ENCODE data around the gene HYAL3. TPM values are rescaled to one million over a fixed set of nuclear protein-coding genes. Genes with fewer than 3 reads are reported as not detected.
"Not testable (repeated sequence)": the region's sequence is repeated elsewhere in the genome, so short reads cannot be mapped to it uniquely, and the experiment has no call there.

Gene HYAL3
- total RNA-seq, 1 experiment from 2014 or later: 13.0 TPM

DNA sequence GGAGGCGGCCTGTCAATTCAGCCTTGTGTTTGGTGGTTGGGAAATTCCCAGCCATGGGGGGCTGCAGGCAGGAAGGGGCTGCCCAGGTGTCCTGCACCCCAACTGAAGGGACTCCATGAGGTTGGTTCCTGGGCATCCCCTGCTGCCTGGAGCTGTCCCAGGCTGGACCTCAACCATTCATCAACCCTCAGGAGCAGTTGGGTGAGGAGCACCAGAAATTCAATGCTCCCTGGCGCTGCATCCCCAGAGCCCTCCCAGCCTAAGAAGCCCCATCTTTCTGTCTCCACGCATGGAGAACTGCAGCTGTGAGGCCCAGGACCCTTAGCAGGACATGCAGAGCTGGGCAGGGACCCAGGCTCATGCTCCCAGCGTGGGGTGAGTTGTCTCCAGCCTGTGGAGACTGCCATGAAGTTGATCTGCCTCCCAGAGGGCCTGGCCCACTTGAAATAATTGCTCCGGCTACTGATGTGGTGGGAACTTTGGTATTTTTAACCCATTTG, 38.2 kb downstream of the HYAL3 start:
- no peak for DNase-seq (ENCODE audit: extremely low read depth, low read depth)

GRCh38 chr3:50260027-50260941, 38.9 kb downstream of the HYAL3 start:
- peak; percentile 80 for DNase-seq (ENCODE audit: extremely low read depth, low read depth)

DNA sequence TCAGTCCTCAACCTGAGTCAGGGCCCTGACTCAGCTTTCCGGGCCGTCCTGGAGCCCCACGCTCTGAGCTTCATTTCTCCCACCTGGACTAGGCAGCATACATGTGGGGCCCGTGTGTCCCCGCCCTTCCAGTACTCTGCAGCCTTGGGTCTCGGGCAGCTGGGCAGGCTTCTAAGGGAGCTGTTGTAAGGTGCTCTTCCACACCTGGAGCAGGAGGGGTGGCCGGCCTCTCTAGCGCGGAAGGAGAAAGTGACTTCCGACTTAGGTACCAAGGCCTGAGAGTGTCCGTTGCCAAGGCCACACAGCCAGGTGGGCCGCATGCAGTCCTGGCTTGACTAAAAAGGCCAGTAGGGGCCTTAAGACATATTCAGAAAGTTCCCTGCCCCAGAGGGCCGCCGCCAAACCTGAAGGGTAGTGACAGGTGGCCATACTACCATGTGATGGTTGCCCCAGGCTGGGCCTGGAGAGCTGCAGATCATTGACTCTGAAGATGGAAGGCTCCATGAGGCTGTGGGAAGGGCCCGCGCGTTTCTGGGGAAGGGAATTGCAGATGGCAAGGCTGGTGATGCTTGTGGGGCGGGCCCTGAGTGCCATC, 39.7 kb downstream of the HYAL3 start:
- no peak for DNase-seq (ENCODE audit: extremely low read depth, low read depth)

DNA sequence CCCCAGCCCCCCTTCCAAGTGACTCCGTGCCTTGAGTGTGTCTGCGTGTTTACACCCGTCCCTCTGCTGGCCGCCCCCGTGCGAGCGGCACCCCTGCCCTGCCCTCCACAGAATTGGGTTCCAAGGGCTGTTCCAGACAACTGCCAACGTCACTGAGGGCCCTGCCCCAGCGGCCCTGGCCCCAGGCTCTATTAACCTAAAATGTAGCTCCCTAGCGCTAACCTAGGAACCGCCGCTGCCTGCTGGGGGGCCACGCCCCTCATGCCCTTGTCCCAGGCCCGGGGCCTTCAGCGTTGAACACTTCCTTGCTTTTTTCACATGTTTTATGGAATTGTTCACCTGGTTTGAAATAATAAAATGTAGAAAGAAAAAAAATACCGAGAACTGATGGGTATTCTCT, 40.2 kb downstream of the HYAL3 start:
- DNase-seq (ENCODE audit: extremely low read depth, low read depth): no peak

- no peak for DNase-seq (ENCODE audit: extremely low read depth, low read depth)
These were observed 41.0 kb downstream of the HYAL3 start for GRCh38 chr3:50258029-50258680.

- no peak for DNase-seq (ENCODE audit: extremely low read depth, low read depth)
These were observed 42.0 kb downstream of the HYAL3 start for GRCh38 chr3:50256978-50257890.

GRCh38 chr3:50255251-50255615, 44.0 kb downstream of the HYAL3 start:
- DNase-seq (ENCODE audit: extremely low read depth, low read depth): no peak

GRCh38 chr3:50254577-50255250, 44.5 kb downstream of the HYAL3 start:
- DNase-seq (ENCODE audit: extremely low read depth, low read depth): no peak

DNA sequence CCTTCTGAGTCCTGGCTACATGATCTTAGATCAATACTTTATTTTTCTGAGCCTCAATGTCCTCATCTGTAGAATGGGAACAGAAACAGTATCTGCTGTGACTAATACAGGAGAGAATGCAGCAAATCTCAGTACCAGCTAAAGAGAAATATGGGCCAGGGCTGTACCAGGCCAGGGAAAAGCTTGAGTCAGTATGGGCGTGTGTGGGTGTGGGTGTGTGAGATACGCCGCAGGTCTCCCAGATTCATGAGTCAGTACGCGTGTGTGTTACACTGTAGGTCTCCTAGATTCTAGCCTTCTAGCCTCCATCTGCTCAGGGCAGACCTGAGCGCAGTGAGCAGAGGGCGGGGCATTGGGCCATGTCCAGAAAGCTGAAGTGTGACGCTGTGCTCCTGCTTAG, 48.0 kb downstream of the HYAL3 start:
- no peak for DNase-seq (ENCODE audit: extremely low read depth, low read depth)

- DNase-seq (ENCODE audit: extremely low read depth, low read depth): no peak
These were observed 48.7 kb downstream of the HYAL3 start for GRCh38 chr3:50250514-50250913.

GRCh38 chr3:50249457-50249856, 49.7 kb downstream of the HYAL3 start:
- DNase-seq (ENCODE audit: extremely low read depth, low read depth): no peak

GRCh38 chr3:50248387-50248786, 50.8 kb downstream of the HYAL3 start:
- peak; percentile 32 for DNase-seq (ENCODE audit: extremely low read depth, low read depth)

GRCh38 chr3:50246517-50246954, 52.7 kb downstream of the HYAL3 start:
- no peak for DNase-seq (ENCODE audit: extremely low read depth, low read depth)

- peak; percentile 63 for DNase-seq (ENCODE audit: extremely low read depth, low read depth)
These were observed 53.2 kb downstream of the HYAL3 start for GRCh38 chr3:50245831-50246516.

DNA sequence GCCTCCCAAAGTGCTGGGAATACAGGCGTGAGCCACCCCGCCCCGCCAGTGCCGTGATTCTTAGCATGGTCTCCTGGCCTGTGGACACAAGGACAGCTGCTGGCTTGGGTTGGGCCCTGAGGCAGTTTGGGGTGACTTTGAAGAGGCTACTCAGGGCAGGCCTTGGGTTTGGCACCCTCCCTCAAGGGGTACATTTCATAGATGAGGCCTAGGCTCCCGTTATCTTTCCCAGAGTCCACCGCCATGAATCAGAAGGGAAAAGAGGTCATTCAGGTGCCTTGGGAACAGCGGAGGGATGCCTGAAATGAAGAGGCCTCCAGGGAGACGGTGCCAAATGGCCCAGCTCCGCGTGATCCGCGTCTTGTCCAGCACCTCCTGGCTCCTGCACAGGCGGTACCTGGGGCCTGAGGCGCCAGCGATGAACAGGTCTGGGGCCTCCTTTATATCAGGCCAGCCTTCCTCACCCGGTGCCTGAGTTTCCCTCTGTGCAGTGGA, 53.9 kb downstream of the HYAL3 start:
- no peak for DNase-seq (ENCODE audit: extremely low read depth, low read depth)

- not testable (repeated sequence) for DNase-seq (ENCODE audit: extremely low read depth, low read depth)
These were observed 54.4 kb downstream of the HYAL3 start for GRCh38 chr3:50244813-50245212.

DNA sequence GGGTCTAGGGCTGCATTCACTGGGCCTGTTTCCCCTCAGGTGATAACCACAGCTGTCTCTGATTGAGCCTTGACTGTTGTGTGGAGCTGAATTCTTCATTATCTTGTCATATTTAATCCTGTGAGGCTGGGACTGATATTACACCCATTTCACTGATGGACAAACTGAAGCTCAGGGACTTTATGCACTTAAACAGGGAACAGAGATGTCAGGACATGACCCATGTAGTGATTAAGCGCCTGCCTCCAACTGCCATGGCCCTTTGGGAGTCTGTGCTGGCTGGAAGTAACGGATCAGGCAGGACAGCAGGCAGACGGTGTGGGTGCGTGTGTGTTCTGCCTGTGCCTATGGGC, 55.7 kb downstream of the HYAL3 start:
- DNase-seq (ENCODE audit: extremely low read depth, low read depth): no peak

DNA sequence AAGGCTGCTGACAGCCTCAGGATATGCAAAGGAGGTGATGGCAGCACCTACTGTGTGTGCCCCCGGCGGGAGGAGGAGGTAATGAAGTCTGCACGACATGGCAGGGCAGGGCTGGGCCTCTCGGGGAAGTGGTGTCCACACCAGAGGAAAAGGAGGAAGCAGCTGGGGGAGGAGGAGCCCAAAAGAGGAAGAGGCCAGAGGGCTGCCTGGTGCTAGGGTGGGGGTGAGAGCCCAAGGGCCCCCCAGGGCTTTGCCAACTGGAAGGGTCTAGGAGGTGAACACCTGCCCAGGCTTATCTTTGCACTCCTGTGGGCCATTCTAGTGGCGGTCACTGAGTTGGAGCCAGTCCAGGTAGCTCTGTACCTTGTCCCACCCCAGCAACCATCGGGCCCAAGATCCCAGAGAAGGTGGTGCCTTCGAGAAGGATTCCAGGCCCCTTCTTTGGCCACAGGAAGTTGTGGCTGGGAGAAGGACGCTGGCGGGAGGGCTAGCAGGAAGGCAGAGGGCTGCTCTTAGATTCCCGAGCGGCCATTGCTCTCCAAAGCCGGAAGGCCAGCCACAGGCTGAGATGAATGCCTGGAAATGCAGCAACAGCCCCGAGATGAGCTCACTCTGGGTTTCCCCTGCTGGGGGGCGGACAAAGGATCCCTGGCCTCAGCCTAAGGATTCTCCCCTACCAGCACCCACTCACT, 56.2 kb downstream of the HYAL3 start:
- DNase-seq (ENCODE audit: extremely low read depth, low read depth): no peak

Data from NCI-H460 (cell line).